GM18951 (cell line): ENCODE measurements around the gene HOXB5.

Experiments used
- POLR2A ChIP-seq: IDR thresholded peaks from 4 replicates; pipeline ENCODE4 v1.6.1; 2011; ENCODE audit warnings: mild to moderate bottlenecking; ENCODE audit not compliant: insufficient read length, insufficient read depth; ENCODE audit errors: extremely low read depth
- in situ Hi-C: fragments of 300-500 bp; cut with MboI; formaldehyde crosslinking; loops from one replicate; pipeline ENCODE4 v1.12.0; 2022; ENCODE audit warnings: low sequenced_read_pairs, mixed read lengths, inconsistent platforms; ENCODE audit not compliant: unreplicated experiment

The HOXB5 gene

GRCh38 chr17:48599354-48599753 lies 5.8 kb upstream of the HOXB5 start:
- no peak for TF ChIP-seq POLR2A
- in situ Hi-C loops, result no loop called here

- in situ Hi-C loops, result no loop called here
- no peak for TF ChIP-seq POLR2A
Observed at GRCh38 chr17:48598736-48599135, 5.2 kb upstream of the HOXB5 start.

GRCh38 chr17:48597778-48598631 lies 4.4 kb upstream of the HOXB5 start:
- in situ Hi-C loops, result no loop called here
- TF ChIP-seq POLR2A, result peak; percentile 37

- in situ Hi-C loops, result no loop called here
- TF ChIP-seq POLR2A, result no peak
Observed at GRCh38 chr17:48597528-48597777, 3.9 kb upstream of the HOXB5 start.

- in situ Hi-C loops, result no loop called here
- TF ChIP-seq POLR2A, result no peak
Observed at GRCh38 chr17:48596735-48597527, 3.4 kb upstream of the HOXB5 start.

GRCh38 chr17:48596000-48596734 lies 2.6 kb upstream of the HOXB5 start:
- in situ Hi-C loops, result no loop called here

GRCh38 chr17:48595278-48595999 lies 1.9 kb upstream of the HOXB5 start:
- in situ Hi-C loops, result no loop called here
- no peak for TF ChIP-seq POLR2A

More at GRCh38 chr17:48596000-48596734, 2.6 kb upstream of the HOXB5 start:
- no peak for TF ChIP-seq POLR2A

GRCh38 chr17:48594538-48595277 lies 1.1 kb upstream of the HOXB5 start:
- no peak for TF ChIP-seq POLR2A

GRCh38 chr17:48593840-48594537 lies 410 bp upstream of the HOXB5 start:
- in situ Hi-C loops, result no loop called here
- TF ChIP-seq POLR2A, result no peak

More at GRCh38 chr17:48594538-48595277, 1.1 kb upstream of the HOXB5 start:
- in situ Hi-C loops, result no loop called here

GRCh38 chr17:48592577-48592976 lies 1.0 kb downstream of the HOXB5 start:
- in situ Hi-C loops, result no loop called here

GRCh38 chr17:48592057-48592514 lies 1.5 kb downstream of the HOXB5 start:
- no peak for TF ChIP-seq POLR2A

More at GRCh38 chr17:48592577-48592976, 1.0 kb downstream of the HOXB5 start:
- TF ChIP-seq POLR2A, result no peak

More at GRCh38 chr17:48592057-48592514, 1.5 kb downstream of the HOXB5 start:
- in situ Hi-C loops, result no loop called here
